ENCODE measurements around the gene MAP1LC3C. TPM values are rescaled to one million over a fixed set of nuclear protein-coding genes. Genes with fewer than 3 reads are reported as not detected.

The MAP1LC3C gene
- total RNA-seq, 4 donors from 2014 or later = 4.5 to 17.6 (median 8.3) TPM; not detected in 1

GRCh38 chr1:242006976-242007375 is 8.1 kb upstream of the MAP1LC3C start:
- H3K4me1 ChIP-seq = no peaks in the 10 kb centered on the region
- H3K27ac ChIP-seq = no peak overlapping the region
- no peak for DNase-seq
- no peak for TF ChIP-seq POLR2A (IDR thresholded peaks at IDR 0.05)
- TF ChIP-seq, protein P1, sequence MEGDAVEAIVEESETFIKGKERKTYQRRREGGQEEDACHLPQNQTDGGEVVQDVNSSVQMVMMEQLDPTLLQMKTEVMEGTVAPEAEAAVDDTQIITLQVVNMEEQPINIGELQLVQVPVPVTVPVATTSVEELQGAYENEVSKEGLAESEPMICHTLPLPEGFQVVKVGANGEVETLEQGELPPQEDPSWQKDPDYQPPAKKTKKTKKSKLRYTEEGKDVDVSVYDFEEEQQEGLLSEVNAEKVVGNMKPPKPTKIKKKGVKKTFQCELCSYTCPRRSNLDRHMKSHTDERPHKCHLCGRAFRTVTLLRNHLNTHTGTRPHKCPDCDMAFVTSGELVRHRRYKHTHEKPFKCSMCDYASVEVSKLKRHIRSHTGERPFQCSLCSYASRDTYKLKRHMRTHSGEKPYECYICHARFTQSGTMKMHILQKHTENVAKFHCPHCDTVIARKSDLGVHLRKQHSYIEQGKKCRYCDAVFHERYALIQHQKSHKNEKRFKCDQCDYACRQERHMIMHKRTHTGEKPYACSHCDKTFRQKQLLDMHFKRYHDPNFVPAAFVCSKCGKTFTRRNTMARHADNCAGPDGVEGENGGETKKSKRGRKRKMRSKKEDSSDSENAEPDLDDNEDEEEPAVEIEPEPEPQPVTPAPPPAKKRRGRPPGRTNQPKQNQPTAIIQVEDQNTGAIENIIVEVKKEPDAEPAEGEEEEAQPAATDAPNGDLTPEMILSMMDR (IDR thresholded peaks at IDR 0.05) = no peak
- no peak overlapping the region for H3K4me3 ChIP-seq
- no peaks in the 10 kb centered on the region for H3K27me3 ChIP-seq
- H3K36me3 ChIP-seq = no peaks in the 10 kb centered on the region
- H3K9me3 ChIP-seq = no peaks in the 10 kb centered on the region

- no peak overlapping the region for H3K4me3 ChIP-seq
- no peaks in the 10 kb centered on the region for H3K4me1 ChIP-seq
- no peaks in the 10 kb centered on the region for H3K27me3 ChIP-seq
- no peak for DNase-seq
- no peak for TF ChIP-seq POLR2A (IDR thresholded peaks at IDR 0.05)
- TF ChIP-seq, protein P1 (IDR thresholded peaks at IDR 0.05) = no peak
- H3K9me3 ChIP-seq = no peaks in the 10 kb centered on the region
- H3K36me3 ChIP-seq = no peaks in the 10 kb centered on the region
- H3K27ac ChIP-seq = no peak overlapping the region
Observed at GRCh38 chr1:242005866-242006535, 7.1 kb upstream of the MAP1LC3C start.

DNA sequence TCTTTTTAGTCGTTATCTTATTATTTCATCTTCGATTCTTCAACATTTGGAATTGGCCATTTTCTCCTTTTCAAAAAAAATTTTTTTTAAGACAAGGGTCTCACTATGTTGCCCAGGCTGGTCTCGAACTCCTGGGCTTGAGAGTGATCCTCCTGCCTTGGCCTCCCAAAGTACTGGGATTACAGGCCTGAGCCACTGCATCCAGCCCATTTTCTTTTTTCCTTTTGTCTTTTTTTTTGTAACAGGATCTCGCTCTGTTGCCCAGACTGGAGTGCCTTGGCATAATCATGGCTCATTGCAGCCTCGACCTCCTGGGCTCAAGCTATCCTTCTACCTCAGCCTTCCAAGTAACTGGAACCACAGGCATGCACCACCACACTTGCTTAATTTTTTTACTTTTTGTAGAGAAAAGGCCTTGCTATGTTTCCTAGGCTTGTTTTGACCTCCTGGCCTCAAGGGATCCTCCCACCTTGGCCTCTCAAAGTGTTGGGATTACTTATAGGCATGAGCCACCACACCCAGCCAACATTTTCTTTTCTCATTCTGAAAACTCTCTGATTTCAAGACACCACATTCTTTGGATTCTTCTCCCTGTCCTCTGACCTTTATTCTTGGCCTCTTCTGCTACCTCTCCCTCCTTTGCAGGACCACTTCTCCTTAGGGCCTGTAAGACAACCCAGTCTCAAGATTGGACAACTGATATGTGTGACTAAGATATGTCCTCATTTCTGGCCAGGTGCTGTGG is 6.0 kb upstream of the MAP1LC3C start:
- Histone ChIP-seq H3K27ac (no peak overlapping the region), H3K4me1 (no peaks in the 10 kb centered on the region), H3K4me3 (no peak overlapping the region), H3K9me3 (no peaks in the 10 kb centered on the region), H3K36me3 (no peaks in the 10 kb centered on the region), H3K27me3 (no peaks in the 10 kb centered on the region)
- DNase-seq = no peak
- TF ChIP-seq, protein P1 (IDR thresholded peaks at IDR 0.05) = no peak

DNA sequence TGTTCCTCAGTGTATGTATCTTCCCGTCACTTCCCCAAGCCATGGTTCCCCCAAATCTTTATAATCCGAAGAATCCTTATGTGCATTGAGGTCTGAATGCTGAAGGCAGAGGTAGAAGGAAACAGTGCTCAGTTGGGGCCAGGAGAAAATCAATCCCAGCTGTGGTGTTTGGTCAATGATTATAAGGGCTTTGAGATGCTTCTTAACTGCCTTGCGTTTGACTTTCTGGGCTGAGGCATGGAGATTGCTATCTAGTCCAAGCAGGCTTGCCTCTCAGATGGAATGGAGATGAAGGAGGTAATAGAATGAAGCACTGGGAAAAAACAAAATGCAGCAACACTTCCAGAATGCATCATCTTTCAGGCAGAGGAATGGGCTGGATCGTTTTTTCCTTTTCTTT is 3.6 kb upstream of the MAP1LC3C start:
- Histone ChIP-seq H3K9me3 (no peaks in the 10 kb centered on the region), H3K36me3 (no peaks in the 10 kb centered on the region), H3K4me3 (no peak overlapping the region), H3K27me3 (no peaks in the 10 kb centered on the region), H3K27ac (no peak overlapping the region), H3K4me1 (peaks cover 0 to 8% (median 0%) of the 10 kb centered on the region in 4 donors)
- TF ChIP-seq, protein P1 (IDR thresholded peaks at IDR 0.05) = no peak
- TF ChIP-seq POLR2A (IDR thresholded peaks at IDR 0.05) = no peak
- no peak for DNase-seq

DNA sequence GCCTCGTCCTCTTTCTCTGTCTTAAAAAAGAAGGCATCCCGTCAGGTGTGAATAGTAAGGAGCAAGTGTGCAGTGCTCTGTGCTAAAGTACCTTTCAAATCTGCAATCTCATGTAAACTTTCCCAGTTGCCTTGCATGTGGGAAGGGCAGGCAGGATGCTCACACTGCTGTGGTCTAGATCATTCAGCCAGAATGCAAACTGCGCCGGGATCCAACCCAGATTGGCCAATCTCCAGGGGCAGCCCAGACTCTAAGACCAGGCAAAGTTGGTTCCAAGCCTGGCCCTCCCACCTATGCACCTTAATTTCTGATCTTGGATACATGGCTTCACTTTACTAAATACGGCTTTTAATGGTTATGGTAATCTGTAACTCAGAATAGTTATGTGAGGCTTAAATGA is 3.2 kb upstream of the MAP1LC3C start:
- Histone ChIP-seq H3K4me3 (no peak overlapping the region), H3K36me3 (no peaks in the 10 kb centered on the region), H3K4me1 (peaks cover 0 to 8% (median 0%) of the 10 kb centered on the region in 4 donors), H3K27ac (no peak overlapping the region), H3K27me3 (no peaks in the 10 kb centered on the region), H3K9me3 (no peaks in the 10 kb centered on the region)
- TF ChIP-seq POLR2A (IDR thresholded peaks at IDR 0.05) = no peak
- TF ChIP-seq, protein P1 (IDR thresholded peaks at IDR 0.05) = no peak
- DNase-seq = no peak

Measured in Peyer's patch (tissue), 4 donors.